GM21576 (cell line): Measurements from ENCODE around the gene BST1.
"Not testable (repeated sequence)": the region's sequence is repeated elsewhere in the genome, so short reads cannot be mapped to it uniquely, and the experiment has no call there.

Source experiments
- ATAC-seq: cut with Tn5 transposase; IDR thresholded peaks from one replicate; pipeline ENCODE4 v1.9.1; 2021; ENCODE audit warnings: mild to moderate bottlenecking, moderate library complexity; ENCODE audit not compliant: unreplicated experiment

BST1 gene

GRCh38 chr4:15706646-15707362 is 3.9 kb downstream of the BST1 start:
- ATAC-seq: no peak

DNA sequence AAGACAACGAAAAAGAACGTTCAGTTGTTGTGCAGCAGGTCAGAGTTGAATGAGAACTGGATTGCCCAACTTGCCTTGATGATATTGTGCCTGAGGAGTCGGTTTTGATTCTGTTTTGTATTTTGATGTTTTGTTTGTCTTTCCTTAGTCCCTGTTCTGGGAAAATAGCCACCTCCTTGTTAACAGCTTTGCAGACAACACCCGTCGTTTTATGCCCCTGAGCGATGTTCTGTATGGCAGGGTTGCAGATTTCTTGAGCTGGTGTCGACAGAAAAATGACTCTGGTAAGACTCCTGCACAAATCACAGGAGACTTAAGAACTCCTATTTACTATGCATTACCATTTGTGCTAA is 4.5 kb downstream of the BST1 start:
- no peak for ATAC-seq

GRCh38 chr4:15711762-15712161 is 8.9 kb downstream of the BST1 start:
- no peak for ATAC-seq

GRCh38 chr4:15712214-15712613 is 9.3 kb downstream of the BST1 start:
- ATAC-seq: no peak

DNA sequence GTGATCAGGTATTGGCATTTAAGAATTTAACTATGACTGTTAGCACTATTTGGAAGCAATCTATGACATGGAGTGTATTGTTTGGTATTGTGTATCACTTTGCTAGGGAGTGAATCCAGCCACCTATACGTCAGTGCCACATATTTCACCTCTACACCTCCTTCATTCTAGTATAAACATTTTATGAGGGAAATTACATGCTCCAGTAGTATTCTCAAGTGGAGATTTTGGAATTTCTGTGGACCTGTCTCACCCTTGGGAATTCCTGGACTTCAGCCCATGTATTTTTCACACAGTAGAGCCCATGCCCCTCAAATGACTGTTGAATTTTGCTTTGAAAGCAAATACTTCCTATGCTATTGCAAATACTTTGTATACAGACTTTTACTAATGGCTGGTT is 11.3 kb downstream of the BST1 start:
- no peak for ATAC-seq

DNA sequence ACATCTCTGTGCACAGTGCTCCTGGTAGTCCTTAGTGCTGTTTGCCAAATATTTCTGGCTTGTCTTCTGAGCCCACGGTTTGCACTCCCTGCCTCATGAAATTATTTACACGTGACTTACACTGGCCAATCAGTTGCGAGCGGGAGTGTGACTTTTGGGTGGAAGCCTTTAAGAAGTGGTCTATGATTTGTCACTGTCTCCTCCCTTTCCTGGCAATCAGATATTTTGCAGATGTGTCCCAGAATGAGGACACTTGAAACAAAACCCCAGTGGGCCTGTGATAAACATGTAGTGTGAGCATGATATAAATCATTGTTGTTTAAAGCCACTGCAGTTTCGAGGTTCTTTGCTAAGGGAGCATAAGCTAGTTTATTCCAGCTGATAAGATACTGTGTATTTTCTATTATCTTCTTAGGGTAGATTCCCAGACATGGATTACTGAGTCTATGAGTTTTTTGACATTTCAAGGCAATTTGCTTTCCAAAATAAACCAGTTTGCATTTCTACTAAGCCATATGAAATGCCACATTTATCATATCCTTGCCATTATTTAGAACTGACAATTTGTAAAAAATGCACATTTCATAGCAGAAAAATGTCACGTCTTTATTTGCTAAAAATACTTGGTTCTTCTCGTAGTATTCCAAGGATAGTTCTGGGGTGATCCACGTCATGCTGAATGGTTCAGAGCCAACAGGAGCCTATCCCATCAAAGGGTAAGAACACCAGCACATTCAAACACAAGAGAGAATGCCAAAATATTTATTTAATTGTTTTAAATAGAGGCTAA is 12.0 kb downstream of the BST1 start:
- ATAC-seq: no peak

- ATAC-seq: no peak
Observed at GRCh38 chr4:15716115-15716514, 13.2 kb downstream of the BST1 start.

DNA sequence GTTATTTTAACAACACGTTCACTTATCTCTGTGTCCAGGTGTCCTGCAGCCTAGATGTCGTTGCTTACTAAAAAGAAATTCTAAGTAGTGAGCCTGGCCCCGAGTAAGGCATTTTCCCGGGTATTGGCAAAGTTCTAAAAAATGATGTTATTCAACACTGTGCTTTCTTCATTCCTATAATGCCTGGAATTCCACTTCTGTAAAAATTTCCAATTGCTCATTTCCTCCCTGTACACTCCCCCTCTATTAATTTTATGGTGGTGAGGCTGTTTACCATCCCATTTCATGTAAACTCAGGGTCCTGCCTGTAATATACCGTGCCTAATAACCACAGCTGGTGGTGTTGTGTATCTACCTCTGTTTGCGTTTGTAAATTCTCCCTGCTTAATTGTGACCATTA is 14.2 kb downstream of the BST1 start:
- no peak for ATAC-seq

DNA sequence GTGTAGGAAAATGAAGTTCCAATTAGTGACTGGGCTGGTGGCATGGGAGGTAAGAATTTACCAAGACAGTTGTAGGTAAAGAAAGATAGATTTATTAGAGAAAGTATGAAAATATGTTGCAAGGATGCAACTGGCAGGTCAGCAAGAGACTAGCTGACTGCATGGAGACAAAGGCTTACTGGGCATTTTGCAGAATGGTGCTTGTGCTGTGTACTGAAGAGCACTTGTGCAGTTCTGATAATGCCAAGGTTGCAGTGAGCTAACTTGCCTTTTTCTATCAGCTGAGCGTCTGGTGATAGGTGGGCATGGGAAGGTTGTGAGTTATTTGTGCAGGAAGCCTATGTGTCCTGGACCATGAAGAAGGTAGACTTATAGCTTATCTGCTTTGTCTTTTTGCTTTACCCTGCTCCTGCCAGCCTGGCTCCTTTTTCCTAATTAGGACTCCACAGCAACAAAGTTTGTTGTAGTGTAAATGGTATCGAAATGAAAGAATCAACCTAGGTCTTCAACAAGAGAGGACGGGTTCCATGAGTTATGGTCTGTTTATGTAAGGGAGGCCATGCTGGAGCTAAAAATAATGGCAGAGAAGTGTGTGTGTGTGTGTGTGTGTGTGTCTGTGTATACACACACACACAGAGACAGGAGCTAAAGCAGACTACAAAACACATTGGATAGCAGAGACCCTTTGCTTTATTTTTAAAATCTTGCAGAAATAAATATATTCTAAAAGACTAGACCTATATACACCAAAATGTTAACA is 15.0 kb downstream of the BST1 start:
- ATAC-seq: no peak

DNA sequence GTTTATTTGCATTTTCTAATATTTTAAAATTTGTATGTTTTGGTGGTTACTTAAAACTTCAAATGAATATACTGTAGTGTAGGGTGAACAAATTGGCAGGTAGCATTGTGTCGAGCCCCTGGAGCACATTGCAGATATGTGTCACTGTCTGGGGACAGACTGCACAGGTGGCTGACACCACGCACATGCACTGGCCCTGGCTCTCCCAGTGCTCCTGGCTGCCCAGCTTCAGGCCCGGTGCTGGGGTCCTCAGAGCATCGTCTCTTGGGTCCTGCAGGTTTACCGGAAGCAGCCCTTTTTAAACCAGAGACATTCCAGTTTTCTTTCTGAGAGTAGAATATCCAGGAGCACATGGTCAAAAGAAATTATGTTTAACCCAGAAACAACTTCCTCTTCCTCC is 15.6 kb downstream of the BST1 start:
- no peak for ATAC-seq

DNA sequence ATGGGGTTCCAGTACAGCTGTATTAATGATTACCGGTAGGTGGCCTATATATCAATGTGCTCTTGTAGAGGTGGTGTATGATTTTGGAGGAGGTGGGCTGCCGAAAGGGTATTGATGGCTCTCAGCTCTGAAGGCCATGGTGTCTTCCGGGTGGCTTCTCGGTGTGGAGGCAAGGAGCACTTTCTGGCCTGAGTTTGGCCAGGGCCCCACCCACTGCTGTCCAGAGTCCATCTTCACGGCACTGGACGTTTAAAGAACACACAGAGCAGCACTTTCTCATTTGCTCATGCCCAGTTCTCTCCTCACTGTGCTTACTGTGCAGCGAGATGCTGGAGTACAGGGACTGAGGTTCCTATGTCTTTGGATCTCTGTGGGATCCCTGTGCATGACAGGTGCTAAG is 16.1 kb downstream of the BST1 start:
- no peak for ATAC-seq

- ATAC-seq: no peak
Observed at GRCh38 chr4:15719506-15719905, 16.6 kb downstream of the BST1 start.

GRCh38 chr4:15720851-15721250 is 18.0 kb downstream of the BST1 start:
- no peak for ATAC-seq

DNA sequence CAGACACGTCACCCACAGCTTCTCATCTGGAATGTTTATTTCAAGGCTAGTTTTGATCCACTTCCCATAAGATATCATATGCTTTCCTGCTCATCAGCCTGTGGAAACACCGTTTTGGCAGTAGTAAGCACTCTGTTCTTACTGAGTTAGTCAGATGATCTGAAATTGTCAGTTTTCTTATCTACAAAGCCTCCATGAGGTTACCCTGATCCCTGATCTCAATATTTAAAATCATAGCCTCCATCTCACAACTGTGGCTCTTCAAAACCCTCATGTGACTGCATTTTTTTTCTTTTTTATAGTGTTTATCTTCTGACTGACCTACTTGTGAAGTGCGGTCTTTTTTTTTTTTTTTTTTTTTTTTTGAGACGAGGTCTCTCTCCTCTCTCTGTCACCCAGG is 22.7 kb downstream of the BST1 start:
- ATAC-seq: no peak

DNA sequence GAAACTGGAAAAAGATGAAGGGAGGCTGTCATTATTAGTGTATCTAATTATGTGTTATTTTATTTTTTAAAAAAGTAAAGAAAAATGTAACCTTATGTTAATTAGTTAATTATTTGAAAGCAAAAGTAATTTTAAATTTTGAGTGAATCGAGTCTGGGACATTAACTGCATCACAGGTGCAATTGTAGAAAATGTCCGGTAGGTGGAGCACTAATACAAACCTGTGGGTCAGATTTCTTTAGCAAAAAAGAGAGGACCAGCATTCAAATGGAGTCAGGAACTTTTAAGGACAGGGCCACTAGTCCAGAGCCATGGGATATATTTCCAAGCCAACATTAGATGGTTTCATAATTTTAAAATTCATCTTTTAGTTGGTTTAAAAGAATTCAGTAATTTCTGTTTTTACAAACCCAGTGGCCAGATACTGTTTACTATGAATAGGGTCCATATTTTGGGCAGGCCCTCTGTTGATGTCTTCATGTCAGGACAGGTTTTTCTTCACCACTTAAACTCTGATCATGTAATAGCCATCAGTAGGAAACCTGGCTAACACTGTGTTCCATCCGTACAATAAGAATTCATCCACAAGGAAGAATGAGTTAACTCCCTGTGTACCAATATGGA is 27.2 kb downstream of the BST1 start:
- no peak for ATAC-seq

DNA sequence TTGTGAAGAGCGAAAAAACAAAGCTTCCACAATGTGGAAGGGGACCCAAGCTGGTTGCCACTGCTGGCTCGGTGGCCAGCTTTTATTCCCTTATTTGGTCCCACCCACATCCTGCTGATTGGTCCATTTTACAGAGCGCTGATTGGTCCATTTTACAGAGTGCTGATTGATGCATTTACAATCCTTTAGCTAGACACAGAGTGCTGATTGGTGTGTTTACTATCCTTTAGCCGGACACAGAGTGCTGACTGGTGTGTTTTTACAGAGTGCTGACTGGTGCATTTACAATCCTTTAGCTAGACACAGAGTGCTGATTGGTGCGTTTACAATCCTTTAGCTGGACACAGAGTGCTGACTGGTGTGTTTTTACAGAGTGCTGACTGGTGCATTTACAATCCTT is 30.2 kb downstream of the BST1 start:
- ATAC-seq: not testable (repeated sequence)

GRCh38 chr4:15735536-15735935 is 32.7 kb downstream of the BST1 start:
- no peak for ATAC-seq

GRCh38 chr4:15736514-15737050 is 33.7 kb downstream of the BST1 start:
- ATAC-seq: no peak

DNA sequence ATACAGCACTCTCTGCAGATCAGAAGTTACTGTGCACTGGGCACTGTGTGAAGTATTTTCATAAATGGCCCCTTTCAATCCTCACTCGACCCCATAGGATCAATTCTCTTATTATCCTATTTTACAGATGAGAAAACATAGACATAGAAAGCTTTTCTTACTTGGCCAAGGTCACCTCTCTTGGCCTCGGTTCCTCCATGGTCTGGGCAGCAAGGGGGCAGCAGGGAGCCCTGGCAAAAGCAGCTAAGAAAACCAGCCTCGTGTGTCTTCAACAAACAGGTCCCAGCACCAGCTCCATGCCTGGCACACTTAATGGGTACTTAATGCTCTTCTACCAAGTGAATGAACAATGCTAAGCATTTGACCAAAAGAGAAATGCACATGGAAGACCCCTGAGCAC is 34.4 kb downstream of the BST1 start:
- no peak for ATAC-seq

- no peak for ATAC-seq
Observed at GRCh38 chr4:15738877-15739276, 36.0 kb downstream of the BST1 start.

DNA sequence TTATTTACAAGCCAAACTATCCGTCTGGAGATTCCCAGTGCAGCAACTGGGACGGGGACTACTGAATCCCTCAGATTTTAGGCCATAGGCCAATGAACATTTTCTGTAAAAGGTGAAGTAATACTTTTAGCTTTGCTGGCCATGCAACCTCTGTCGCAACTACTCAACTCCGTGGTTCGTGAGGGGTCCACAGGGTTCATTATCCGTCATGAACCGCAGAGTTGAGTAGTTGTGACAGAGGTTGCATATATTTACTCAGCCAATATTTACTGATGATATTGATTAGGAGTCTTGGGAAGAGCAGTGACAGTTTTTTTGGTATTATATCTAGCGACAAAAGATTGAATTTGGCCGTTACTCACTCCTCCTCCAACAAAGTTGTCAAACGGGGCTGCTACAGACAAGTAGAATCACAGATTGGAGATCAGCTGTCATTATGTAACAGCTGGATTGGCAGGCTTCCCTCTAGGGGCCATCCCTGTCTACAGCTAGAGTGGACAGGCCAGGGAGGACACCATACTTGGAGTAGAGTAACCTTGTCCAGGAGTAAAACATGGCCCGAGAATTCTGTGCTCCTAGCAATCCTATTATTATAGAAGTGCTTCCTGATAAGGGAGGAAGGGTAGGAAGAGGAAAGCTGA is 38.0 kb downstream of the BST1 start:
- no peak for ATAC-seq
